Limb (tissue), 2 donors: ENCODE data around the gene TMEM218.
"Not testable (repeated sequence)": the region's sequence is repeated elsewhere in the genome, so short reads cannot be mapped to it uniquely, and the experiment has no call there.

Source experiments
- DNase-seq, 2 donors: peaks; one replicate each; pipeline ENCODE4 v3.0.0-alpha.2; 2016; ENCODE audit errors: extremely low spot score in 2 of 2

The TMEM218 gene

GRCh38 chr11:125056931-125057692, 54.3 kb downstream of the TMEM218 start:
- no peak for DNase-seq

DNA sequence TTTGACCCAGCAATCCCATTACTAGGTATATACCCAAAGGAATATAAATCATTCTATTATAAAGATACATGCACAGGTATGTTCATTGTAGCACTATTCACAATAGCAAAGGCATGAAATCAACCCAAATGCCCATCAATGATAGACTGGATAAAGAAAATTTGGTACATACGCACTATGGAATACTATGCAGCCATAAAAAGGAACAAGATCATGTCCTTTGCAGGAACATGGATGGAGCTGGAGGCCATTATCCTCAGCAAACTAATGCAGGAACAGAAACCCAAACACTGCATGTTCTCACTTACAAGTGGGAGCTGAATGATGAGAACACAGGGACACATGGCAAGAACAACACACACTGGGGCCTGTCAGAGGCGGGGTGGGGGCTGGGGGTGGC, 55.3 kb downstream of the TMEM218 start:
- not testable (repeated sequence) for DNase-seq

- DNase-seq, result no peak
Measured at GRCh38 chr11:125055107-125055715, 56.2 kb downstream of the TMEM218 start.

- no peak for DNase-seq
Measured at GRCh38 chr11:125053167-125053566, 58.3 kb downstream of the TMEM218 start.

- DNase-seq, result no peak
Measured at GRCh38 chr11:125052047-125052446, 59.4 kb downstream of the TMEM218 start.

- DNase-seq, result no peak
Measured at GRCh38 chr11:125049164-125049792, 62.1 kb downstream of the TMEM218 start.
